ENCODE results near the gene ANKRD33. TPM values are rescaled to one million over a fixed set of nuclear protein-coding genes. Genes with fewer than 3 reads are reported as not detected.

The ANKRD33 gene
- total and polyA plus RNA-seq, 8 donors: not detected

DNA sequence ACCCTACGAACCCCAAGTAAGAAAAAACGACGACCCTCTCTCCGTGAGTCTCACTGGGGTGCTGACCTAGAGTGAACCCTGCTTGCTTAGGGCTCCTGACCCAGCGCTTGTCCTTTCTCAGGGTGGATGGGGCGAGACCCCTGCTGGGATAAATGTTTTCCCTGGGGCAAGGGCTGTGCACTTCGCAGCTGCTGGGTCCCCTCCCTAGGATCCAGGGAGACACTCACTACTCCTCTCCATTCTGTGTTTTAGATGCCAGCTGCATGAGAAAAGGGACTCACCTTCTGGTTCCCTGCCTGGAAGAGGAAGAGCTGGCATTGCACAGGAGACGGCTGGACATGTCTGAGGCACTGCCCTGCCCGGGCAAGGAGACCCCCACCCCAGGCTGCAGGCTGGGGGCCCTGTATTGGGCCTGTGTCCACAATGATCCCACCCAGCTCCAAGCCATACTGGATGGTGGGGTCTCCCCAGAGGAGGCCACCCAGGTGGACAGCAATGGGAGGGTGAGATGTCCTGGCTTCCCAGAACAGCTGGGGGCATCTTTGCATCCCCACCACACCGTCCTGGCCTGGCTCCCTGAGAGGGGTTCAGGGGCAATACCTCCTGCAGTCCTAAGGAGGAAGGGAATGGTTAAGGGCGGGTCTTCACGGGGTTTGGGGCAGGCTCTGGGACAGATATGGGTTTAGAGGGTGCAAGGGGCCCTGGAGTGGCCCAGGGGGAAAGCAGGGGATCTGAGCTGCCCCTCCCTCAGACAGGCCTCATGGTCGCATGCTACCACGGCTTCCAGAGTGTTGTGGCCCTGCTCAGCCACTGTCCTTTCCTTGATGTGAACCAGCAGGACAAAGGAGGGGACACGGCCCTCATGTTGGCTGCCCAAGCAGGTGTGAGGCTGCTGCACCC lies 663 bp downstream of the ANKRD33 start:
- DNase-seq: peak in 1 of 6 donors; percentile 58
- 67% methylated on average over 15 of the region's 15 CpGs for WGBS, 2 donors
- Histone ChIP-seq H3K27me3 (peaks cover 0 to 5% (median 0%) of the 10 kb centered on the region in 4 donors), H3K9me3 (no peaks in the 10 kb centered on the region), H3K27ac (no peak overlapping the region), H3K36me3 (no peaks in the 10 kb centered on the region), H3K4me3 (no peak overlapping the region), H3K4me1 (peaks cover 0 to 9% (median 0%) of the 10 kb centered on the region in 3 donors)
- no peak for FAIRE-seq
- intact Hi-C loops (cut with DNase I): no loop called here
- TF ChIP-seq, protein P1, sequence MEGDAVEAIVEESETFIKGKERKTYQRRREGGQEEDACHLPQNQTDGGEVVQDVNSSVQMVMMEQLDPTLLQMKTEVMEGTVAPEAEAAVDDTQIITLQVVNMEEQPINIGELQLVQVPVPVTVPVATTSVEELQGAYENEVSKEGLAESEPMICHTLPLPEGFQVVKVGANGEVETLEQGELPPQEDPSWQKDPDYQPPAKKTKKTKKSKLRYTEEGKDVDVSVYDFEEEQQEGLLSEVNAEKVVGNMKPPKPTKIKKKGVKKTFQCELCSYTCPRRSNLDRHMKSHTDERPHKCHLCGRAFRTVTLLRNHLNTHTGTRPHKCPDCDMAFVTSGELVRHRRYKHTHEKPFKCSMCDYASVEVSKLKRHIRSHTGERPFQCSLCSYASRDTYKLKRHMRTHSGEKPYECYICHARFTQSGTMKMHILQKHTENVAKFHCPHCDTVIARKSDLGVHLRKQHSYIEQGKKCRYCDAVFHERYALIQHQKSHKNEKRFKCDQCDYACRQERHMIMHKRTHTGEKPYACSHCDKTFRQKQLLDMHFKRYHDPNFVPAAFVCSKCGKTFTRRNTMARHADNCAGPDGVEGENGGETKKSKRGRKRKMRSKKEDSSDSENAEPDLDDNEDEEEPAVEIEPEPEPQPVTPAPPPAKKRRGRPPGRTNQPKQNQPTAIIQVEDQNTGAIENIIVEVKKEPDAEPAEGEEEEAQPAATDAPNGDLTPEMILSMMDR (IDR thresholded peaks at IDR 0.05): no peak
- ATAC-seq: no peak

DNA sequence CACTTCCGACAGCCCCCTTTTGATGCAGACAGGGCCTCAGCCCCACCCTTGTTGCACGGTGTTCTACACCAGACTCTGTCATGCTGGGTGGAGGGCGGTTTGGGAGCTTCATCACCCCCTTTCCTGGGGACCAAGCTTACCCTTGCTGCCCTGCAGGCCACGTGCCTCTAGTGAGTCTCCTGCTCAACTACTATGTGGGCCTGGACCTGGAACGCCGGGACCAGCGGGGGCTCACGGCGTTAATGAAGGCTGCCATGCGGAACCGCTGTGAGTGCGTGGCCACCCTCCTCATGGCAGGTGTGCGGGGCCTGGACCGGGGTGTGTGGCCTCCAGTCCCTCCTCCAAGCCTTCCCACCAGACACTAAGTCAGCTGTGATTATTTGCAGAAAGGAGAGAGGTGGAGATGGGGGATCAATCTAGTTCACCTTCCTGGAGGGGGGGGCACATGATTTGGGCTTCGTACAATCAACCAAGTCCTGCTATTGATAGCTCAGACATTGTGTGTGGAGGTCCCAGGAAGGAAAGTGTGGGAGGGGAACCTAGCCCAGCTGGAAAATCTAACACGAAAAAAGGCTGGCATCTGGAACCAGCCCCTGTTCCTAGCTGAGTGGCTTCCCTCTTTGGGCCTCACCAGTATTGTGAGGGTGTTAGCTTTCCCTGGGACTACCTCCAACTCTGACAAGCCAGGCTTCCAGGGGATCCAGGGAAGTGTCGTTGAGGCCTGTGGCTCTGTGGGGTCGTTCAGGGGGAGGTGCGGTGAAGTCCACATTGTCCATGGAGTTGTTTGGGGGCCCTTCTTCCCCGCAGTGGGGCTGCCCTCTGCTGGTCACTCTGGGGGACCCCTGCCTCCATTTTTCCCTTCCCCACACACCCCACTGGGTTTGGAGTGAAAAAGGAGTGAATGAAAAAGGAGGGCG lies 1.6 kb downstream of the ANKRD33 start:
- FAIRE-seq: no peak
- no peak for ATAC-seq

DNA sequence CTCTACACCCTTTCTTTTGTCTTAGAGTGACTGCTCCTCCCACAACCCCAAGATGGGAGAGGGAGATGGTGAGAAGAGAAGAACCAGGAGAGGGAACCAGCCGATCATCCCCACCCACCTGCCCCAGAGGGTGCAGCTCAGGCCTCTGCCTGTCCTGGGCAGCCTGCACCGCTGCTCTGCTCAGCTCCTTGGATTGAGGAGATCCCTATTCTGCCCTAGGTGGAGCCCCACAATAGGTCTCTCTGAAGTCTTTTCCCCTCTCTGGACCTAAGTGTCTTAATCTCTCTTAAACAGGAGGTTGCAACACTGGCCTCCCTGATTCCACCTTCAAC lies 2.2 kb downstream of the ANKRD33 start:
- DNase-seq: peak in 1 of 6 donors; percentile 33

More for the DNA sequence above, 1.6 kb downstream of the ANKRD33 start:
- peaks cover 0 to 9% (median 0%) of the 10 kb centered on the region in 3 donors for H3K4me1 ChIP-seq
- peak in 1 of 6 donors; percentile 18 for DNase-seq
- TF ChIP-seq, protein P1 (IDR thresholded peaks at IDR 0.05): no peak
- no peak overlapping the region for H3K4me3 ChIP-seq
- H3K27me3 ChIP-seq: peaks cover 0 to 5% (median 0%) of the 10 kb centered on the region in 4 donors
- no peaks in the 10 kb centered on the region for H3K9me3 ChIP-seq
- H3K36me3 ChIP-seq: no peaks in the 10 kb centered on the region
- intact Hi-C loops (cut with DNase I): no loop called here
- H3K27ac ChIP-seq: no peak overlapping the region
- 87 to 88% methylated on average over 21 of the region's 21 CpGs for WGBS, 2 donors

DNA sequence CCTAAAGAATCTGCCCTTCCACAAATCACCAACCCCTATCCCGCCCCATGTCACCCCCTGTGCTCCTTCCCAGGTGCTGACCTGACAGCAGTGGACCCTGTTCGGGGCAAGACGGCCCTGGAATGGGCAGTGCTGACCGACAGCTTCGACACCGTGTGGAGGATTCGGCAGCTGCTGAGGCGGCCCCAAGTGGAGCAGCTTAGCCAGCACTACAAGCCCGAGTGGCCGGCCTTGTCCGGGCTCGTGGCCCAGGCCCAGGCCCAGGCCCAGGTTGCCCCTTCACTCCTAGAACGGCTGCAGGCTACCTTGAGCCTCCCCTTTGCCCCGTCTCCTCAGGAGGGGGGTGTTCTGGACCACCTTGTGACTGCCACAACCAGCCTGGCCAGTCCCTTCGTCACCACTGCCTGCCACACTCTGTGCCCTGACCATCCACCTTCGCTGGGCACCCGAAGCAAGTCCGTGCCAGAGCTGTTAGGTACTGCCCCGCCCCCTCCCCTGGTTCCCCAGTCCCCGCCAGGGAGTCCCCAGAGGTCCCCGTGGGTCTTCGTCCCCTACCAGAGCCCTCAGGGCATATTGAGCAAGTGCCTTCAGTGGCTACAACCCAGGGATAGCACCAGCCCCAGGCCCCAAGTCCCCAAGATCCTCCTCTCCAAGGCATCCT lies 2.7 kb downstream of the ANKRD33 start:
- no peak overlapping the region for H3K27ac ChIP-seq
- TF ChIP-seq, protein P1 (IDR thresholded peaks at IDR 0.05): no peak
- H3K36me3 ChIP-seq: no peaks in the 10 kb centered on the region
- intact Hi-C loops (cut with DNase I): no loop called here
- 84 to 87% methylated on average over 22 of the region's 22 CpGs for WGBS, 2 donors
- H3K9me3 ChIP-seq: no peaks in the 10 kb centered on the region
- DNase-seq: peak in 1 of 6 donors; percentile 70
- no peak for FAIRE-seq
- peaks cover 0 to 5% (median 0%) of the 10 kb centered on the region in 4 donors for H3K27me3 ChIP-seq
- no peak for ATAC-seq
- no peak overlapping the region for H3K4me3 ChIP-seq
- peaks cover 0 to 9% (median 0%) of the 10 kb centered on the region in 3 donors for H3K4me1 ChIP-seq

More for the DNA sequence above, 2.2 kb downstream of the ANKRD33 start:
- no peak overlapping the region for H3K27ac ChIP-seq
- TF ChIP-seq, protein P1 (IDR thresholded peaks at IDR 0.05): no peak
- intact Hi-C loops (cut with DNase I): no loop called here
- peaks cover 0 to 5% (median 0%) of the 10 kb centered on the region in 4 donors for H3K27me3 ChIP-seq
- FAIRE-seq (no peak), ATAC-seq (no peak)
- no peak overlapping the region for H3K4me3 ChIP-seq
- H3K36me3 ChIP-seq: no peaks in the 10 kb centered on the region
- 94 to 100% methylated on average over 2 of the region's 2 CpGs for WGBS, 2 donors
- peaks cover 0 to 9% (median 0%) of the 10 kb centered on the region in 3 donors for H3K4me1 ChIP-seq
- H3K9me3 ChIP-seq: no peaks in the 10 kb centered on the region

Measured in pancreas (tissue), 10 donors.